IPS-15b (cell line): ENCODE data around the gene NSD1.
"Not testable (repeated sequence)": the region's sequence is repeated elsewhere in the genome, so short reads cannot be mapped to it uniquely, and the experiment has no call there.

Experiments
- H3K27me3 ChIP-seq: one replicate; pipeline ENCODE4 v1.6.1; 2013; ENCODE audit warnings: low read length; ENCODE audit not compliant: control insufficient read depth, insufficient read depth
- H3K36me3 ChIP-seq: one replicate; pipeline ENCODE4 v1.6.1; 2013; ENCODE audit warnings: low read length; ENCODE audit not compliant: control insufficient read depth, insufficient read depth
- H3K4me1 ChIP-seq: one replicate; pipeline ENCODE4 v1.6.1; 2013; ENCODE audit warnings: mild to moderate bottlenecking, low read length; ENCODE audit not compliant: control insufficient read depth, insufficient read depth
- H3K4me3 ChIP-seq: one replicate; pipeline ENCODE4 v1.5.1; 2013; ENCODE audit warnings: low read depth, low read length
- H3K9ac ChIP-seq: one replicate; pipeline ENCODE4 v1.6.1; 2013; ENCODE audit warnings: low read depth, mild to moderate bottlenecking, low read length
- H3K9me3 ChIP-seq: one replicate; pipeline ENCODE4 v1.6.1; 2013; ENCODE audit warnings: mild to moderate bottlenecking, low read length; ENCODE audit not compliant: control insufficient read depth, insufficient read depth

NSD1 gene

GRCh38 chr5:177301503-177302165, 168.1 kb downstream of the NSD1 start:
- peaks cover 25% of the 10 kb centered on the region for H3K4me1 ChIP-seq
- H3K9ac ChIP-seq, result no peak overlapping the region
- H3K4me3 ChIP-seq, result no peak overlapping the region
- H3K27me3 ChIP-seq, result no peaks in the 10 kb centered on the region
- H3K36me3 ChIP-seq, result peaks cover 25% of the 10 kb centered on the region
- H3K9me3 ChIP-seq, result no peaks in the 10 kb centered on the region

GRCh38 chr5:177302354-177303110, 169.0 kb downstream of the NSD1 start:
- H3K9ac ChIP-seq, result peak overlapping the region; percentile 60
- peak overlapping the region; percentile 85 for H3K4me3 ChIP-seq
- H3K9me3 ChIP-seq, result no peaks in the 10 kb centered on the region
- H3K4me1 ChIP-seq, result peaks cover 25% of the 10 kb centered on the region
- H3K36me3 ChIP-seq, result peaks cover 31% of the 10 kb centered on the region
- no peaks in the 10 kb centered on the region for H3K27me3 ChIP-seq

GRCh38 chr5:177303121-177303924, 169.8 kb downstream of the NSD1 start, which contains the start of the genes PRELID1 and RAB24:
PRELID1 (plus strand) TSS chr5:177303799; CDS start chr5:177303986, 187 bp downstream.
RAB24 (minus strand) TSS chr5:177303719; CDS start chr5:177303288, 431 bp downstream.
- peak within 1 kb of the TSS; percentile 85 for H3K4me3 ChIP-seq
- H3K9me3 ChIP-seq, result no peaks in the 10 kb centered on the region
- H3K4me1 ChIP-seq, result peaks cover 17% of the 10 kb centered on the region
- H3K27me3 ChIP-seq, result no peaks in the 10 kb centered on the region
- H3K9ac ChIP-seq, result peak within 1 kb of the TSS; percentile 89
- H3K36me3 ChIP-seq, result peaks cover 31% of the 10 kb centered on the region

GRCh38 chr5:177303925-177304391, 170.4 kb downstream of the NSD1 start:
- H3K4me3 ChIP-seq, result peak overlapping the region; percentile 75
- H3K27me3 ChIP-seq, result no peaks in the 10 kb centered on the region
- H3K36me3 ChIP-seq, result peaks cover 31% of the 10 kb centered on the region
- H3K9ac ChIP-seq, result peak overlapping the region; percentile 89
- H3K9me3 ChIP-seq, result no peaks in the 10 kb centered on the region
- peaks cover 15% of the 10 kb centered on the region for H3K4me1 ChIP-seq

- Histone ChIP-seq H3K36me3 (peaks cover 31% of the 10 kb centered on the region), H3K9ac (peak overlapping the region; percentile 89), H3K9me3 (no peaks in the 10 kb centered on the region), H3K27me3 (no peaks in the 10 kb centered on the region), H3K4me1 (peaks cover 11% of the 10 kb centered on the region), H3K4me3 (peak overlapping the region; percentile 75)
Measured at GRCh38 chr5:177304392-177305119, 171.0 kb downstream of the NSD1 start.

GRCh38 chr5:177306103-177306640, 172.6 kb downstream of the NSD1 start:
- H3K36me3 ChIP-seq, result peaks cover 31% of the 10 kb centered on the region
- not testable (repeated sequence) for H3K4me1 ChIP-seq, H3K9me3 ChIP-seq, H3K9ac ChIP-seq, H3K4me3 ChIP-seq, H3K27me3 ChIP-seq

- Histone ChIP-seq H3K36me3 (peaks cover 25% of the 10 kb centered on the region), H3K9ac (no peak overlapping the region), H3K4me1 (peaks cover 10% of the 10 kb centered on the region), H3K4me3 (no peak overlapping the region), H3K27me3 (no peaks in the 10 kb centered on the region), H3K9me3 (no peaks in the 10 kb centered on the region)
Measured at GRCh38 chr5:177306674-177307543, 173.3 kb downstream of the NSD1 start.

GRCh38 chr5:177307544-177308363, 174.2 kb downstream of the NSD1 start:
- no peak overlapping the region for H3K9ac ChIP-seq
- no peaks in the 10 kb centered on the region for H3K27me3 ChIP-seq
- H3K9me3 ChIP-seq, result no peaks in the 10 kb centered on the region
- H3K4me3 ChIP-seq, result no peak overlapping the region
- H3K36me3 ChIP-seq, result peaks cover 22% of the 10 kb centered on the region
- peaks cover 10% of the 10 kb centered on the region for H3K4me1 ChIP-seq

- Histone ChIP-seq H3K9me3 (no peaks in the 10 kb centered on the region), H3K9ac (no peak overlapping the region), H3K27me3 (no peaks in the 10 kb centered on the region), H3K36me3 (peaks cover 22% of the 10 kb centered on the region), H3K4me1 (peaks cover 10% of the 10 kb centered on the region), H3K4me3 (no peak overlapping the region)
Measured at GRCh38 chr5:177308740-177309139, 175.2 kb downstream of the NSD1 start.
